Gastrocnemius medialis (tissue), 4 donors: ENCODE results near the gene STK4. TPM values are rescaled to one million over a fixed set of nuclear protein-coding genes. Genes with fewer than 3 reads are reported as not detected.

Experiments used
- ATAC-seq, 2 donors: fragments of 150-250 bp; one replicate each; pipeline ENCODE4 v1.9.1; 2016
- DNase-seq, 2 donors: peaks; one replicate each; pipeline ENCODE4 v3.0.0-alpha.2; 2019
- H3K27ac ChIP-seq, 4 donors: fragments of 200-600 bp; sonication (generic); 1 replicate in 1 of 4; 2 replicates in 3 of 4; pipeline ENCODE4 v1.5.1; 2016 to 2018; ENCODE audit warnings: mild to moderate bottlenecking in 2 of 4, moderate library complexity in 1 of 4
- H3K27me3 ChIP-seq, 3 donors: fragments of 200-600 bp; sonication (generic) in 2 of 3; 1 replicate in 1 of 3; 2 replicates in 2 of 3; pipeline versions ENCODE4 v1.5.1 to v1.6.0; 2016 to 2019; ENCODE audit warnings: mild to moderate bottlenecking in 1 of 3, moderate library complexity in 1 of 3
- H3K36me3 ChIP-seq, 2 donors: fragments of 200-600 bp; sonication (generic) in 1 of 2; one replicate each; pipeline ENCODE4 v1.5.1; 2017 to 2018
- H3K4me1 ChIP-seq, 2 donors: fragments of 200-600 bp; sonication (generic) in 1 of 2; one replicate each; pipeline ENCODE4 v1.5.1; 2016 to 2017; ENCODE audit warnings: mild to moderate bottlenecking in 2 of 2
- H3K4me3 ChIP-seq, 4 donors: fragments of 200-600 bp; sonication (generic) in 3 of 4; 1 replicate in 1 of 4; 2 replicates in 3 of 4; pipeline ENCODE4 v1.5.1; 2016 to 2019; ENCODE audit warnings: mild to moderate bottlenecking in 2 of 4
- H3K9me3 ChIP-seq, 3 donors: fragments of 200-600 bp; sonication (generic) in 2 of 3; 1 replicate in 1 of 3; 2 replicates in 2 of 3; pipeline ENCODE4 v1.5.1; 2016 to 2019
- CTCF ChIP-seq, 5 experiments: fragments of 450-650 bp in 3 of 5; fragments of 200-600 bp in 2 of 5; sonication (generic) in 2 of 5; IDR thresholded peaks in 4 of 5; conservative IDR thresholded peaks in 1 of 5; 1 replicate in 4 of 5; 2 replicates in 1 of 5; pipeline ENCODE4 v1.5.1; 2016 to 2019; ENCODE audit warnings: antibody characterized with exemption in 5 of 5, mild to moderate bottlenecking in 3 of 5, moderate library complexity in 3 of 5
- POLR2A ChIP-seq, 2 donors: fragments of 450-650 bp; IDR thresholded peaks; one replicate each; pipeline ENCODE4 v1.6.1; 2017; ENCODE audit warnings: antibody characterized with exemption in 2 of 2, mild to moderate bottlenecking in 2 of 2, moderate library complexity in 2 of 2
- in situ Hi-C, 4 donors: fragments of 200-750 bp; cut with MboI; loops; one replicate each; pipeline versions ENCODE4 v1.15.0 to v1.8.0; 2017; ENCODE audit warnings: low sequenced_read_pairs in 4 of 4
- intact Hi-C: fragments of 100-400 bp; cut with DNase I; formaldehyde crosslinking; loops from one replicate; pipeline ENCODE4 v1.15.1; 2023; ENCODE audit warnings: low total_unique reads
- total RNA-seq, 4 donors: library from RNA; depleted of rRNA; stranded (reverse); fragments of >200 nt; gene quantifications; one replicate each; pipeline versions ENCODE4 v1.1.0 to v1.2.3, GENCODE V29; 2016

The STK4 gene
- total RNA-seq, 4 donors from 2014 or later: 4.5 to 6.4 (median 5.5) TPM

GRCh38 chr20:44931911-44932310 is 34.4 kb upstream of the STK4 start:
- intact Hi-C loops (no loop called here), in situ Hi-C loops (no loop called here)
- Histone ChIP-seq H3K9me3 (no peaks in the 10 kb centered on the region), H3K4me3 (no peak overlapping the region), H3K27me3 (no peaks in the 10 kb centered on the region), H3K36me3 (no peaks in the 10 kb centered on the region), H3K27ac (no peak overlapping the region), H3K4me1 (no peaks in the 10 kb centered on the region)
- peak; percentile 58 to 64 for ATAC-seq
- no peak for DNase-seq
- TF ChIP-seq CTCF (IDR thresholded peaks at IDR 0.05 in 4 of 5, conservative IDR thresholded peaks at IDR 0.05 in 1 of 5) (no peak), POLR2A (IDR thresholded peaks at IDR 0.05) (no peak)

DNA sequence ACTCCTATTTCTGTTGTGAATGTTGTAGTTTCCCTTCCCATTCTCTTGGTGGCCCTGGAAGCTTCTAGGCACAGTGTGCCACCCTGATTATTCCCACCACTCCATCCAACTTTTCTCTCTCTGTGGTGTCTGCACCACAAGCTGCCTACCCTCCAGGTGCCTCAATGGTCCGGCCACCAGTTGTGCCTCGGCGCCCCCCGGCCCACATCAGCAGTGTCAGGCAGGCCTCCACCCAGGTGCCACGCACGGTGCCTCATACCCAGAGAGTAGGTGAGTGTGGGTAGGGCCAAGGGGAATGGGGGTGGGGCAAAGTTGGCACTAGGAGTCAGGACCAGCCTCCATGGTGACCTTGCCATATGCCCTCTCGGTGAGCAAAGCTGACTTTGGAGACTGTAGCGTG is 33.4 kb upstream of the STK4 start:
- DNase-seq (no peak), ATAC-seq (no peak)
- TF ChIP-seq CTCF (IDR thresholded peaks at IDR 0.05 in 4 of 5, conservative IDR thresholded peaks at IDR 0.05 in 1 of 5) (no peak), POLR2A (IDR thresholded peaks at IDR 0.05) (no peak)
- intact Hi-C loops (no loop called here), in situ Hi-C loops (no loop called here)
- Histone ChIP-seq H3K4me1 (no peaks in the 10 kb centered on the region), H3K9me3 (no peaks in the 10 kb centered on the region), H3K4me3 (no peak overlapping the region), H3K27me3 (no peaks in the 10 kb centered on the region), H3K27ac (no peak overlapping the region), H3K36me3 (no peaks in the 10 kb centered on the region)

DNA sequence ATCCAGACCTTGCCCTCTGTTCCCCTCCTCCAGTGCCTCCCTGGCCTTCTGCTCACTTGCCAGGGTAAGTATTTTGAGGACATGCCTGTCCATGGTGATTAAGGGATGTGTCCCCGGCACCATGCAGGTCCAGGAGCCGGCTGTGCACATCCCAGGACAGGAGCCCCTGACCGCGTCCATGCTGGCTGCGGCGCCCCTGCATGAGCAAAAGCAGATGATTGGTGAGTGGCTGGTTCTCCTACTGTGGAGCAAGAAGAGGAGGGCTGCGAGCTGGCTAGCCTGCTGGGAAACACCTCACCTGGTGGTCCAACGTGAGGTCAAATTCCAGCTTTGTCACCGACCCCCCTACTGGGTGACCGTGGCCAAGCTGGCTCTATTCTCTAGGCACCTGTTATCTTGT is 29.8 kb upstream of the STK4 start:
- in situ Hi-C loops: no loop called here
- H3K36me3 ChIP-seq: peaks cover 0 to 1% of the 10 kb centered on the region in 2 donors

DNA sequence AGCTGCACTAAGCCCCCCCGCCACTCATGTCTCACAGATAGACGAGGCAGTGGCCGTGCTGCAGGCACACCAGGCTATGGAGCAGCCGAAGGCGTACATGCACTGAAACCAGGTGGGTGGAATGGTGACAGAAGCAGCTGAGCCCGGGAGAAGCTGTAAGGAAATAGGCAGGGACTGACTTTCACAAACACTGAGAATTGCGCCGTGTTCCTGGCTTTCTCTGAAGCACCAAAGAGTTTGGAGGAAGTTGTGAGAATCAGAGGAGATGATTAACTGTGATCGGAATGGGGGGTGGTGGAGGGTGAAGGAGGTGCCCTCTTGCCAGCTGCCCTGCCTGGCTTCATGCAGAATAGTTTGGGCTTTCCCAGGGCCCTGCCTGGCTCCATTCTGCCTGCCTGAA is 27.7 kb upstream of the STK4 start:
- no peak for DNase-seq
- ATAC-seq: no peak
- Histone ChIP-seq H3K9me3 (no peaks in the 10 kb centered on the region), H3K27me3 (no peaks in the 10 kb centered on the region), H3K4me1 (no peaks in the 10 kb centered on the region), H3K36me3 (peaks cover 0 to 23% of the 10 kb centered on the region in 2 donors), H3K4me3 (no peak overlapping the region), H3K27ac (no peak overlapping the region)
- intact Hi-C loops: no loop called here
- in situ Hi-C loops: no loop called here
- TF ChIP-seq CTCF (IDR thresholded peaks at IDR 0.05 in 4 of 5, conservative IDR thresholded peaks at IDR 0.05 in 1 of 5) (no peak), POLR2A (IDR thresholded peaks at IDR 0.05) (no peak)

More for the DNA sequence above, 29.8 kb upstream of the STK4 start:
- ATAC-seq: no peak
- Histone ChIP-seq H3K27ac (no peak overlapping the region), H3K4me1 (no peaks in the 10 kb centered on the region), H3K9me3 (no peaks in the 10 kb centered on the region), H3K27me3 (no peaks in the 10 kb centered on the region), H3K4me3 (no peak overlapping the region)
- TF ChIP-seq CTCF (IDR thresholded peaks at IDR 0.05 in 4 of 5, conservative IDR thresholded peaks at IDR 0.05 in 1 of 5): no peak
- TF ChIP-seq POLR2A (IDR thresholded peaks at IDR 0.05): no peak
- intact Hi-C loops: no loop called here
- DNase-seq: no peak

DNA sequence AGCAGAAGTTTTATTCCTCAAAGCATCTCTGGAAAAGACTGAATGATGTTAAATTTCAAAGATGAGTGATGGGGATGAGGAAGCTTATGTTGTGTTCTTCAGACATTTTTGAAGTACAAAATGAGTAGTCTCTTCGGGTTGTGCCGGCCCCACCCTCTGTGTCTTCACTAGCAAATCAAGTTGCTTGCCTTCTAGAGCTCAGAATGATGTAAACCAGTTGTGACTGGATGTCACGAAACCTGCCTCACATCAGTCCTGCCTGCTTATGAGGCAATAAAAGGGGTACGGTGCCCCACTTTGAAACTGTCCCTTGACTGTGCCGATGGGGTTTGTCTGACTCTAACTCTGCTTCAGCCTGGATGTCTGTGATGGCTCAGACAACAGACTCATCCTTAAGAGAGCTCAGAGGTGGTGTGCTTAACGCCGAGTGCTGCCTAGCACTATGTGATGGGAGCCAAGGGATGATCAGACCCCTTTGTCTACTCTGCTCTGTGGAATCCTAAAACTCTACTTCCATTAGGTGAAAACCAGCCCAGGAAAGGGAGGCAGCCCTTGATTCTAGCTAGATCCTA is 25.1 kb upstream of the STK4 start:
- H3K9me3 ChIP-seq: no peaks in the 10 kb centered on the region
- TF ChIP-seq CTCF (IDR thresholded peaks at IDR 0.05 in 4 of 5, conservative IDR thresholded peaks at IDR 0.05 in 1 of 5) (no peak), POLR2A (IDR thresholded peaks at IDR 0.05) (no peak)
- H3K36me3 ChIP-seq: peaks cover 0 to 32% of the 10 kb centered on the region in 2 donors
- H3K27ac ChIP-seq: no peak overlapping the region
- intact Hi-C loops (no loop called here), in situ Hi-C loops (no loop called here)
- peaks cover 0 to 3% of the 10 kb centered on the region in 2 donors for H3K4me1 ChIP-seq
- ATAC-seq: no peak
- H3K4me3 ChIP-seq: no peak overlapping the region
- DNase-seq: no peak
- H3K27me3 ChIP-seq: no peaks in the 10 kb centered on the region
